ENCODE results near the gene HAPSTR1.
A peak's percentile ranks its signal among the peaks of the same experiment; 100 is the strongest.
"Not testable (repeated sequence)": the region's sequence is repeated elsewhere in the genome, so short reads cannot be mapped to it uniquely, and the experiment has no call there.

The HAPSTR1 gene

DNA sequence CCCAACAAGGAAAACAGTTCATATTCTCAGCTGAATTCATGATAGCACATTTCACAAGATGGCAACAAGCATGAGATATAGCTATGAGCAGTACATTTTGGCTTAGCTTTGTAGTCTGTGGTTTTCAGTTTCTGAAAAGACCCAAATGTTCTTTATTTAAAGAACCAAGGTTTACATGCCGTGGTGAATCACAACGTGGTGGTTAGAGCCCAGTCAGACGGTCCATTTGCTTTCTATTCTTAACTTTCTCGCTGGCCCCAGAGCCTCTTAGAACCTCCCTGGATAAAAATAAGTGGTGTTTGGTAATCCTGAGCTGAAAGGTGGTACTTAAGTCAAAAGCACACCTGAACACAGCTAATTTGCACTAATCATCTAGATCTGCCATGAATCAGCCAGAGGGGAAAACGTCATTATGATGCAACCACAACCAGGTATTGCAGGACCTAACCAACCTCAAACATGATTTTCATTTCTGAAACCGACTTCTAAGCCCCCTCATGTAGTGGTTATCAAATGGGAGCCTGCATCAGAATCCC, 18.6 kb upstream of the HAPSTR1 start:
- DNase-seq = no peak

DNA sequence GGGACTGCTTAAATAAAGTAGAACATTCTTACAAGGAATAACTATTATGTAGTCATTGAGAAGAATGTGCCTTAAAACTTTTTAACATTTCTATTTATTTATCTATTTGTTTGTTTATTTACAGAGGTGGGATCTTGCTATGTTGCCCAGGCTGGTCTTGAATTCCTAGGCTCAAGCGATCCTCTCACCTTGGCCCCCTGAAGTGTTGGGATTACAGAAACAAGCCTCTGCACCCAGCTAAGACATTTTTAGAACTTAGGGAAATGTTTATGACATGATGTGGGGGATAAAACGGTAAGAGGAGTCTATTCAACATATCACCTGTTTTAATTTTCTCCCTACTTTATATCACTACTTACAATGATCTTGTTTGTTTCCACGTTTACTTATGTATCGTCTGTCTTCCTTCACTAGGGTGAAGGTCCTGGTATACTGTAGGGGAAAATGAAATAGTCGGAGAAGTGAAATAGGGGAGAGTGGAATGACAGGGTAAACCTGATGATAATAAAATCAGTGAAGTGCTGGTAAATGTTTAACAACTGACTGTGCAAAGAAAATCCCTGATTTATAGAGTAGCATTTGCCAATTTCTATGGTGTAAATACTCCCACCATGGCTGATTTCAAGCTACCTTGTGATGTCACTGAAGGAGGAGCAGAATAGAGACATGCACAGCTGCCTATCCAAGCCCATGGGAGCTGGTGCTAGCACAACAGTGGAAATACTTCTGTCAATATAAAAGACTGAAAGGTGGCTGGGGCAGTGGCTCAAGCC, 16.0 kb upstream of the HAPSTR1 start:
- DNase-seq = no peak

DNA sequence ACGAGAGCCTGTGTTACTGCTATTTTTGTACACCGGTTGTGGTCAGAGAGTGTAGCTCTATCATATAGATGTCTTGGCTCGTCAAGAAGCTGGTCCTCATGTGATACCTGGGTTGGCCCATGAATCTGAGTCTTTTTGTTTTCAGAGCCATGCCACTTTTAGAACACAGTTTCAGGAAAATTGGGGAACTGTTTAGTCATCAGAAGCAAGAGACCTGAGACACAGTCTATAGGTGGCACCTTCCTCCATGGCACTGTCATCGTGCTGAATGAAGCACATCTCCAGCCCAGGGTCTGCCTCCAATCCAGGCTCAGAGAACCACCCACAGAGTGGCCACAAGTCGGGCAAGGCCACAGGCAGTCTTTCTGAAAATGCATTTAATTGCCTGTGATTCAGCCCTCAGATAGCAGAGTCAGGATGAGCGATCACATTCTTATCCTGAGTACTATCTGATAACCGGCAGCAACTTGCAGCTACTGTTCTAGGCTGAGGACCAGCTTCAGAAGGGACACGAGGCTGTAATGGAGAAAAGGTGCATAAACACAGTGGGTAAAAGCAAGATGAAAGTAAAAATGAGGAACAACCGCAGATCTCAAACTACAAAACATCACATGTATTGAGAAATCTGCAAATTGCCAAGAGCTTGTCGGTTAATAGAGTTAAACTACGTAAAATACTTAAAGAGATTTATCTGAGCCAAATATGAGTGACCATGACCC, 14.2 kb upstream of the HAPSTR1 start:
- DNase-seq = peak; percentile 40

DNA sequence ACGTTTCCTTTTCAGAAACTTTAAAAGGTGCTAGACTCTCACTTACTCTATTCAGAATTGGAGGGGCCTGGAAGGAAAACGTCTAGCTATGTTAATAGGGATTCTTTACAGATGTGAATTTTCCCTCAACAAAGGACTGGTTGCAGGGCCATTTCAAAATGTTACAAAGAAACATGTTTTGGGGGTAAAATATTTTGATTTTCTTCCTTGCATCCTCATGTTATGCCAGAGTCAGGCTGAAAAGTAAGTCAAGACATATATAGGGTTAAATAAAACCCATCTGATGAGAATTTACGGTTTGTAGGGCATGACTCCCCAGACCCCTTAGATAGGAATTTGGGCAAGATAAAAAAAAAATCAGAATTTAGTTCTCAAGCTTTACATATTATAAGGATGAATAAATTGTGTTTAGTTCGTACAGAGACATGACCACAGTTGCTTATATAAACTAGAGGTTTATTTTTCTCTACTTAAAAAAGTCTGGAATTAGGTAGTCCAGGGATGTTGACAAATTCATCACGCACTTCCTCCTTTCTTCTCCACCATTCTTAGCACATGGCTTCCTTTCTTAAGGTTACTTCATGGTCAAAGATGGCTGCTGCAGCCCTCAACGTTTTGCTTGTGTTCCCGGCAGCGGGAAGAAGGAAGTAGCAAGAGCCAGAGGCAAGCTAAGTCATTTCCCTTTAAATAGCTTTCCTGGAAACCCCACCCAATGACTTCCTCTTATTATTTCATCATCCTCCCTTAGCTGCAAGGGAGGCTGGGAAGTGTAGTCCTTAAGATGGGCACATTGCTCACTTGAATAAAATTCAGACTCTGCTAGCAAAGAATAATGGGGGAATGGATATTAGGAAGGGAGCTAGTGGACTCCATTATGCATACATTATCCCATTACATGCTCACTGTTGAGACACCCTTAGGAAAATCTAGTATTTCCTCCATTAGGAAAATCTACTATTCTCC, 12.7 kb upstream of the HAPSTR1 start:
- peak; percentile 98 for DNase-seq

DNA sequence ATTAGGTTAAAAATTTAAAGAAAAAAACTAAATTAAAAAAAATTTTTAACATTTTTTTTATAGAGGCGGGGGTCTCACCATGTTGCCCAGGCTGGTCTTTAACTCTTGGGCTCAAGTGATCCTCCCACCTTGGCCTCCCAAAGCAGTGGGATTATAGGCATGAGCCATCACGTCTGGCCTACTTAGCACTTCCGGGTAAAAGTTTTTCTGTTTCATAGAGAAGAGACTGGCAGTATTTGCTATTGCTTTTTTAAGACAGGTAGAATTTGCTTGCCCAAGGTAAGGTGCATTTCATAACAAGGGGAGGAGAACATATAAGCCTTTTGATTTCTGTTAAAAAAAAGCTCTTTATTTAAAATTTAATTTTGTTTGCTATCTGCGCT, 12.0 kb upstream of the HAPSTR1 start:
- no peak for DNase-seq

DNA sequence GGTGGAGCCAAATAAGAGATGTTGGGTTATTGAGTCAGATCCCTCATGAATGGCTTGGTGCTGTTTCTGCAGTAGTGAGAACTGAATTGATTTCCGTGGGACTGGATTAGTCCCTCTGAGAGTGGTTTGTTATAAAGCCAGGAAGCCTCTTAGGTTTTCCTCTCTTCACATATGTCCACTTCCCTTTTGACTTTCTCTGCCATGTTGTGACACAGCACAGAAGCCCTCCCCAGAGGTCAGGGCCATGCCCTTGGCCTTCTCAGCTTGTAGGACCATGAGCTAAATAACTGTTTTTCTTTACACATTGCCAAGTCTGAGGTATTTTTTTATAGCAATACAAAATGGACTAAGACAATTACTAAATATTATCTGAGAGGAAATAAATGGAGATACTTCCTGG, 10.3 kb upstream of the HAPSTR1 start:
- DNase-seq = no peak

DNA sequence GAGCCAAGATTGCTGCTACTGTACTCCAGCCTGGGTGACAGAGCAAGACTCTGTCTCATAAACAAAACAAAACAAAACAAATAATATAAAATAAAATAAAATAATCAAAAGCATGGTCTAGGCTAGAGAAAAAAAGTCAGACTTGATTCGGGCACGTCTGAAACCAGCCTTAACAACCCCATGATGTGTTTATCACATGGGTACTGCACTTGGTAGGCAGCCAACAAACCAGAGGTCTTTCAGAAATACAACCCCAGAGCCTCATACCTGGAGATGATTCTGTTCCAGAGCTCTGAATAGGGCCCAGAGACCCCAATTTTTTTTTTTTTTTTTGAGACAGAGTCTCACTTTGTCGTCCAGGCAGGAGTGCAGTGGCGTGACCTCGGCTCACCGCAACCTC, 9.6 kb upstream of the HAPSTR1 start:
- no peak for DNase-seq

DNA sequence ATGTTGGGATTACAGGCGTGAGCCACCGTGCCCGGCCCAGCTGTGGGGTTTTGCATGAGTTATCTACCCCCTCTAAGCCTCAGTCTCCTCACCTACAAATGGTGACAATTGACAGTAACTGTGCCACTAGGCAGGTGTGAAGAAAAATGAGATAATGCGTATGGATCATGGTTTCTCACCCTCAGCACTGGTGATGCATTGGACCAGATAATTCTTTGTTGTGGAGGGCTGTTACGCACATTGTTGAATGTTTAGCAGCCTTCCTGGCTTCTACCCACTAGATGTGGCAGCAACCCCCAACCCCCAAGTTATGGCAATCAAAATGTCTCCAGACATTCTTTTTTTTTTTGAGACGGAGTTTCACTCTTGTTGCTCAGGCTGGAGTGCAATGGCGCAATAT, 9.0 kb upstream of the HAPSTR1 start:
- no peak for DNase-seq

DNA sequence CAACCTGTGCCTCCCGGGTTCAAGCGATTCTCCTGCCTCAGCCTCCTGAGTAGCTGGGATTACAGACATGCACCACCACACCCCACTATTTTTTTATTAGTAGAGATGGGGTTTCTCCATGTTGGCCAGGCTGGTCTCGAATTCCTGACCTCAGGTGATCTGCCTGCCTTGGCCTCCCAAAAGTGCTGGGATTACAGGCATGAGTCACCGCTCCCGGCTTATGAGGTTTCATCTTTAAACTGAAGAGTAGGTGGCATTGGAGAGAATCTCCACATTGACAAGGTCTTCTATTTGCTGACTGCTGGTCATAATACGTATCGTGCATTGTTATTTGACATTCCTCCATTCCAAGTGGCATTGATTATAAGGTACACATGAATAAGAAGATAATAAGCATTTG, 3.7 kb upstream of the HAPSTR1 start:
- not testable (repeated sequence) for DNase-seq

DNA sequence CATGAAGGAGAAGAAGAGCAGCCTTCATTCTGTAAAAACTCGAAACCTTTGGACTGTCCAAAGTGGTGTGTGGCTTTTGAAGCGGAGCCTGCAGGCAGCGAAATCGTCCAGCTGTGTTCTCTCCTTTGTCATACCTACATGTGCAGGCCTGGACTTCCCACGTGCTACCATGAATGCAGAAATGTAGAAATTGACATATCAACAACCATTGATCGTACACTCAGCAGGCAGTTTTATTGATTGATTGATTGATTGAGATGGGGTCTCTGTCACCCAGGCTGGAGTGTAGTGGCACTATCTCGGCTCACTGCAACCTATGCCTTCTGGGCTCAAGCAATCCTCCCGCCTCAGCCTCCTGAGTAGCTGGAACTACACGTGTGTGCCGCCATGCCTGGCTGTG, 2.6 kb upstream of the HAPSTR1 start:
- DNase-seq = no peak

DNA sequence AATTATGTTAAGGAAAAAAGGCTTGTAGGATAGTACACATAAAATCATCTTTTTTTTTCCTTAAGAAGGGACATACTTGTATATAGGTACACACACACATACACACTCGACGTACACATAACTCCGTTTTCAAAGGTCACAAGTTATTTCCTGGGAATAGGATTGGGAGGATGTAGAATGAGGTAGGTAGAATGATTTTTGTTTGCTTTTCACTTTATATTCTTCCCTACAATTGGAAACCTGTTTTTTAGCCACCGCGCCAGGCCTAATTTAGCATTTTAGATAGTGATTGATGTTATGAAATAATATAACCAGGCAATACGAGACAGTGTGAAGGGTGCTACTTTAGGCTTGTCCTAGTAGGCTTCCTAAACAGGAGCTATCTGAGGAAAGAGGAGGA, 1.8 kb upstream of the HAPSTR1 start:
- no peak for DNase-seq

DNA sequence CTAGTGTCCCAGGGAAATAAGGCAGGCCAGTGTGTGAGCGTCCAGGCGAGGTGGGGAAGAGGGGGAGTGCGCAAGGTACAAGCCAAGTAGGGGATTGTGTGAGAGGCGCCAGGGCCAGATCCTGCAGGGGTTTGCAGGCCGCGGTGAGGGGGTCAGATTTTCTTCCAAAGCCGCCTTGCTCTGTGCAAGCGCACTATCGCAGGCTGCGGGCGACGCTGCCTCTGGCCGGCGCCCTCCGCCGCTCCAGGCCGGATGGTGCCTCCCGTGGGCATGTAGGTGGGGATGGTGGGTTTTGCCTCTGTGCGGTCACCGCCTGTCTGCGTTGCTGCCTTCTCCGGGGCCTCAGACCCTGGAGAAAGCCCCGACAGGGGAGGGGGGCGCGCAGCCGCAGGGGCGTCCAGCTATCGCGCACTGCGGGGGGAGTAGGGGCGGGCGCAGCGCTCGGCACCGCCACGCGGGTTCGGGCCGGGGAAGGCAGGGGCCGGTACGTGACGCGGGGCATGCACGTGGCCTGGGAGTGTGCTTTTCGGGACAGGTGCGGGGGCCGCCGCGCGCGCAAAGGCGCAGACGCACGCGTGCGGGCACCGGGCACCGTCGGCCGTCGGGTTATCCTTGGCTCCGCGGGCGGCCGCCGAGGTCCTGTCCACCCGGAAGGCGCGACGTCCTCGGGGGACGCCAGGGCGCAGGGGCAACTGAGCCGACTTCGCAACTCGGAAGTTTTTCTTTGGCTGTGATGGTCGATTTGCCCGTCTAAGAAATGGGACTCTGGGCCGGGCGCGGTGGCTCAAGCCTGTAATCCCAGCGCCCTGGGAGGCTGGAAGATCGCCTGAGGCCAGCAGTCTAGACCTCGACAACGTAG, 1.1 kb upstream of the HAPSTR1 start:
- no peak for DNase-seq

DNA sequence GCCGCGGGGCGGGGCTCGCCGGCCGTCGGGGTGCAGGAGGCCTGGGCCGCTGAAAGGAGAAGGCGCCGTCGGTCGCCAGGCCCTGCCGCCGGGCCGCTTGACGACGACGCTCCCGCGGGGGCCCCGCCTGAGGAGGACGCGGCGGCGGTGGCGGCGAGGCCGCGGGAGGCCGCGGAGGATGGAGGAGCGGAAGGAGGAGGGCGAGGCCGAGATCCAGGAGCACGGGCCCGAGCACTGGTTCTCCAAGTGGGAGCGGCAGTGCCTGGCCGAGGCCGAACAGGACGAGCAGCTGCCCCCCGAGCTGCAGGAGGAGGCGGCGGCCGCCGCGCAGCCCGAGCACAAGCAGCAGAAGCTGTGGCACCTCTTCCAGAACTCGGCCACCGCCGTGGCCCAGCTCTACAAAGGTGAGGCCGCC, 430 bp downstream of the HAPSTR1 start:
- no peak for DNase-seq

DNA sequence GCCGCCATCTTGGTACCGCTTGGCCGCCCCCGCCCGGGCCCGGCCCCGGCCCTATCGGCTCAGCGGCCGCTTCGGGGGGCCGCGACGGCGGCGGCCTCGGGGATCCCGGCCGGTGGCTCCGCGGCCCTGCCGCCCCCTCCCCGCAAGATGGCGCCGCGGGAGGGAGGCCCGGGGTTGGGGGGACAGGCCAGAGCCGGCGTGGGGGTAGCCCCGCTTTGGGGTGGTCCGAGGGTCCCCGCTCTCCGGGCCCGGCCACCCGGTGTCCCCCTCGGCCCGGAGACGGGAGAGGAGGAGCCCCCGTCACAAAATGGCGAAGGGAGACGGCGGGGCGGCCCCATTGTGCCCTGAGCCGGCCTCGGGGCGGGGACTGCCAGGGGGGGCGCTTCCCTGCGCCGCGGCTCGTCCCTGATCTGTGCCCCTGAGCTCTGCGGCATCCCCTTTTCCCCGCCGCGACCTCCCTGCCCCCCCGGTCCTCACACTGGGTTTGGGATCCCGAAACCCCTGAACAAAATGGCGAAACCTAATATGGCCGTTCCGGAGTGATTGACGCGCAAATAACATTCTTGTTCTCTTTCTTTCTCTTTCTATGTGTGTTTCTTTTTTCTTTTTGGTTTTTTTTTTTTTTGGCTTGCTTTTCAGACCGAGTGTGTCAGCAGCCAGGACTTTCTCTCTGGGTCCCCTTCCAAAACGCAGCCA, 986 bp downstream of the HAPSTR1 start:
- no peak for DNase-seq

DNA sequence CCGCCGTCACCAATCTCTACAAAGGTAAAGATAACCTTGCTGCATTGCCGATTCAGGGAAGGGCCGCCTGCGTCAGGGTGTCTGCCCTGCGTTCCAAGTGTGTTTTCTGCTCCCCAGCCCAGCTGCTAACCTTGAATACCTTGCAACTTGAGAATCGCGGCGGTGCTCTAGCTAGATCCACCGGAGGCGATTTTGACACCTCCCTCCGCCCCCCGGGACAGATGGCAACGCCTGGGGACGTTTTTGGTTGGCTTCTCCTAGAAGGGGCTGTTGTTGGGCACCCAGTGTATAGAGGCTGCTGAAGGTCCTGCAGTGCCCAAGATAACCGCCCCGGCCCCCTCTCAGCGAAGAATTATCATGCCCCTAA, 1.5 kb downstream of the HAPSTR1 start:
- no peak for DNase-seq

DNA sequence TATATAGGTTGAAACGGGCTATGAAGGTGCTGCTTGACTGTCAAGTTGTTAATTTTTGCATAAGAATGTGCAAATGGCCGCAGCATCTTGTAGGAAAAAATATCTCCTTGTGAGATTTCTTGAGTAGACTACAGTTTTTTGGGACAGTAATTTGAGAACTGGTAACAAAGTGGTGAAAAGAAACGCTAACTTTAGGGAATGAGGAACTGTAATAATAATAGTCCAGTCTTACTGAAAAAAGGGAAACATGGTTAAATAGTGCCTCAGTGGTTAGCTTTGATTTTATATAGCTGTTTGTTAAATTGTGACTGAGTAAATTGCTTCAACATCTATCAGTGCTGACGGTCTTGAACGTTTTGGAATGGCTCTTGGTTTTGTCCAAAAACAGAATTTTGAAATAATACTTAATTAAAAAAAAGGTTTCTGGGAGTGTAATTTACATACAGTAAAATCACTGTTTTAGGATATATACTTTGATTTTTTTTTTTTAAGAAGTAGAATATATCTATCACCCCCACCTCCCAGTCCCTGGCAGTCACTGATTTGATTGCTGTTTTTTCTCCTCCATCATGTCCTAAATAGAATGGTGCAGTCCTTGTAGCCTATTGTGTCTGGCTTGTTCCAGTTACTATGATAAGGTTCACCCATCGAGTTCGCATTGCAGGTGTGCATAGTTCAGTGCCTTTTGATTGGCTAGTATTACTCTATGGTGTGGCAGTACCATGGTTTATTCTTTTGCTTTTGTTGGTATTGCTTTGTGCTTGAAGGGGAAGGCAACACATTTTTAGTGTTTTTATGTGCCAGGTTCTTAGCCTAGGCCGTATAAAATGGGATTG, 2.8 kb downstream of the HAPSTR1 start:
- DNase-seq = no peak

DNA sequence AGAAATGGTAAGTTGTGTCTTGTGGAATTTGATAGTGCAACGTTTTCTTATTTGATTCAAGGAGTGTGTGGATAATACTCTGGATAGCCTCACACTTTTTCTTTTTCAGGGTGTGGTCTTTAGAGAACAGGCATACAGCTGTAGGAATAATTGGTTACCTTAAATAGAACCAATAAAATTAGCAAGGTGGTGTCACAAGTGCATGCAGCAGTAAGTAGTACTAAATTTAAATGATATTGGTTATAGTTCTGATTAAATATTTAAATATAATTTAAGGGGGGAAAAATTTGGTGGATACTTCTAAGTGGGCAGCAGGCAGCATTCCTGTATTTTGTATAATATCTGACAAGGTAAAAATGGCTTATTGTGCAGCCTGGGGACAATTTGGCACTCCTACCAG, 3.7 kb downstream of the HAPSTR1 start:
- no peak for DNase-seq

DNA sequence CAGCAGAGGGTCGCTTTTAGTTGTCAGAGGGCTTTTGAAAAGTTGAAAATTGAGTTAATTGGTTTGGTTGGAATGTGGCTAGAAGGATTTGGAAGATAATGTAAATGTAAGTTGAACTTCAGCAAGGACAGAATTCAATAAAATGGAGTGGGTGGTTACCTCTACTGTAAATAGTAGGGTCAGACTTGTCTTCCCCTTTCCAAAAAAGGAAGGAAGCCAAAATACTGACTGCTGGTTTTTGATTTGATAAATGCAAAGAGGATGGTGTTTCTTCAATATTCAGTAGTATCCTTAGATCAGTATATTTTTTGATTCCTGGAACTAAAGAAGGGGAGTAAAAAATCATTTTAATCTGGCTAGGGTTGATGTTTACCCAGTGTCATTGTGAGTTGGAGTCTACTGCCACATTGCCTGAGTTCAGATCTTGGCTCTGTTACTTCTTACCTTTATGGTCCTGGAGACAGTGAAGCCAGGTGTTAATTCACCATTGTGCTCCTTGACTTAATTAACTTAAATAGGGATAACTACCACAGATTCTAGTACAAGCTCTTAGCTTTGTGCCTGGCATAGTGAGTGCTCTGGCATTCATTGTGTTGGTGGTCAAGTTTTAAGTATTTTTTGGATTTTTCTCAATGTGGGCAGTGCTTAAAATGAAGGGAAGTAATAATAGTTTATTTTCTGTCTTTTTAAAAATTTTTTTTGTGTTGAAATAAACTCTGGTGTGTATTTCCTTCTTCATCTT, 4.4 kb downstream of the HAPSTR1 start:
- DNase-seq = no peak

DNA sequence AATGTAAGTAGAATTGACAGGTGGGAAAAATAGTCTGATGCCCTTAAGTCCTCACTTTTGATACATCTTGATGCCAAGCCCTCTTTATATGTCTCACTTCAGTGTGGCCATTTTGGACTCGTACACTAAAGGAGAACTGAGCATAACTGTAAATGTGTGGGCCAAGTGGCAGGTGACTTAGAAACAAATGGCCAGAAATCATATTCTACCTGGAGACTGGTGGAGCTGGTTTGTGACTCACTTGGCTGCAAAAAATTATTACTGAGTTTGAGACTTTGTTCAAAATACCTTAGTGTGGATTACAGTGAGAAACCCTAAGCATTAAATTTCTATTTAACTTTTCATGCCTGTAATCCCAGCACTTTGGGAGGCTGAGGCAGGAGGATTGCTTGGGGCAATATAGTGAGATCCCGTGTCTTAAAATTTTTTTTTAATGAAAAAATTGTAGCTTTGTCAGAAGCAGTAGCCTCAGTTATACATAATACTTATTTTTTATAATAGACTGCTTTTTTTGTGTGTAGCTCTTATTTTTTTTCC, 5.0 kb downstream of the HAPSTR1 start:
- no peak for DNase-seq
